ENCODE data around the gene LRFN2.

The LRFN2 gene

DNA sequence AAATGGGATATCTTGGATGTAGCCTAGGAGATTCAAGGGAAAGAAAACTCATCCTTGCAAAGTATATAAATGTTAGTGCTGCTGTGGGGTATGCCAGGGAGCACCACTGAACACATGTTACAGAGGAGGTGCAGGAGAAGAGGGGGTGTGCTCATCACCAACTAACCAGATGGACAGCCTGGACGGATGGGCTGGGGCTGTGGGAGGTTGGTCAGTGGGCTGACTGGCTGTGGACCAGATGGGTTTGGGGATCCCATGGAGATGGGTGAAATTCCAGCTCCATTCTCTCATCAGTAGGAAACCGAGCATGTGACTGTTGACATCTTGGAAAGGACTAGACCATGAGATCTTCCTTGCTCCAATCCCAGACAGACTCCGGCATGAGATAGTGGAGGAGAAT, 201.0 kb downstream of the LRFN2 start:
- no peak for DNase-seq (ENCODE audit: extremely low read depth in 1 of 2, low read depth in 1 of 2)

- no peak for DNase-seq (ENCODE audit: extremely low read depth in 1 of 2, low read depth in 1 of 2)
Measured at GRCh38 chr6:40383348-40384115, 203.6 kb downstream of the LRFN2 start.

- DNase-seq (ENCODE audit: extremely low read depth in 1 of 2, low read depth in 1 of 2): no peak
Measured at GRCh38 chr6:40380271-40380670, 206.9 kb downstream of the LRFN2 start.

- DNase-seq (ENCODE audit: extremely low read depth in 1 of 2, low read depth in 1 of 2): no peak
Measured at GRCh38 chr6:40379811-40380210, 207.4 kb downstream of the LRFN2 start.

DNA sequence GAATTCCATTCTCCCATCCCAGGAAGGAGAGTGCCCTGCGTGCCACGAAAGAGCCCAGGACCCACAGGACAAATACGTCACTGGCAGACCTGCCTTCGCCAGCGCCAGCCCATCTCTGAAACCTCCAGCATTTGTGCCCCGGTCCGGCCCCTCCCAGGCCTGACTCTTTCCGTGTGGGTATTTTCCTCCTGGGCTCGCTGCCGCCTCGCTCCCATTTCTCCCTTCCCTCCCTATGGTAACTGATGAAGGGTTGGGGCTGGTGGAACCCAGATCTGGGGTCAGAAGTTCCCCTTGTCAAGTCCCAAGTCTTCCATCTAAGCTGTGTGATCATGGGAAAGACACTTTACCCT, 208.5 kb downstream of the LRFN2 start:
- DNase-seq (ENCODE audit: extremely low read depth in 1 of 2, low read depth in 1 of 2): no peak

DNA sequence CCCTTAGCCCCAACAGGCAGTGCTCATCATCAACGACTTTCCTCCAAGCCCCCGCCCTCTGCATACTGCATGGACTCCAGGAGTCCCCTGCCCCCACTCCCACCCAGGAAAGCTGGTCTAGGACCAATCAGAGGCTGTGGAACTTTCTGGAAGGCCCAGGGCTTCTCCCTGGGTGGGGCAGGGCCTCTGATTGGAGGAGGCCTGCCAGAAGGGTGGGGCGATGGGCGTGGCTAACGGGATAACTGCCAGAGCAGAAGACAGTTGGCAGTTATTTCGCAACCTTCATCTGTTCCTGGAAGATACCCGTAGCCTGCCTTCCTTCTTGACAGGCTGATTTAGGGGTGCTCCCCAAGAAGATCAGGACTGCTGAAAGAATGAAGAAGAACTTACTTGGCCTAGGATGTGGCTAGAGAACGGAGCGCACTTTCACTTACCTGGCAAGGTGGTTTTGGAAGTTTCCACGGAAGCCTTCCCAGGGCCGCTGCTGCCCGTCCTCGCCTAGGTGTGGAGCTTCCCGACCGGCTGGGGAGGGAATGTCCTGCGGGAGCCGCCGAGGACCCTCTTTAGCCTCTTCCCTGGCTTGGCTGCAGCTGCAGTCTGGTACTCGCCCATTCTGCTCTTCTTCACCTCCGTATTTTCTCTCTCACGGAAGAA, 209.0 kb downstream of the LRFN2 start:
- no peak for DNase-seq (ENCODE audit: extremely low read depth in 1 of 2, low read depth in 1 of 2)

GRCh38 chr6:40377173-40377806, 209.9 kb downstream of the LRFN2 start:
- DNase-seq (ENCODE audit: extremely low read depth in 1 of 2, low read depth in 1 of 2): no peak

- DNase-seq (ENCODE audit: extremely low read depth in 1 of 2, low read depth in 1 of 2): no peak
Measured at GRCh38 chr6:40376113-40376650, 211.0 kb downstream of the LRFN2 start.

DNA sequence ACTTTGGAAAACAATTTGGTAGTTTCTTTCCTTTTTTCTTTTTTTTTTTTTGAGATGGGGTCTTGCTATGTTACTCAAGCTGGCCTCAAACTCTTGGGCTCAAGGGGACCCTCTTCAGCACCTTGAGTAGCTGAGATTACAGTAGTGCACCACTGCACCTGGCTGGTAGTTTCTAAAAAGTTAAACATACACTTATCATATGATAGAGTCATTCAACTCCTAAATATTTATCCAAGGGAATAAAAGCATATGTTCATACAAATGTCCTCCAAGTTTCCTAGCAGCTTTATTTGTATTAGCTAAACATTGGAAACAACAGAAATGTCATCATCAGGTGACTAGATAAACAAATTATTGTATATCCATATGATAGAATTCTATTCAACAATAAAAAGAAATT, 213.9 kb downstream of the LRFN2 start:
- no peak for DNase-seq (ENCODE audit: extremely low read depth in 1 of 2, low read depth in 1 of 2)

DNA sequence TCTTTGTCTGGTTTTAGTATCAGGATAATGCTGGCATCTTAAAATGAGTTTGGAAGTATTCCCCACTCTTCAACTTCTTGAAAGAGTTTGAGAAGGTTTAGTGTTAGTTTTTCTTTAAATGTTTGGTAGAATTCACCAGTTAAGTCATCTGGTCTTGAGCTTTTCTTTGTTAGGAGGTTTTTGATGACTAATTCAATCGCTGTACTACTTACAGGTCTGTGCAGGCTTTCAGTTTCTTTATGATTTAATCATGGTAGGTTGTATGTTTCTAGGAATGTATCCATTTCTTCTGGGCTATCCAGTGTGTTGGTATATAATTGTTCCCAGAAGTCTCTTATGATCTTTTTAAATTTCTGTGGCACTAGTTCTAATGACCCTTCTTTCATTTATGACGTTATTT, 215.5 kb downstream of the LRFN2 start:
- DNase-seq (ENCODE audit: extremely low read depth in 1 of 2, low read depth in 1 of 2): no peak

DNA sequence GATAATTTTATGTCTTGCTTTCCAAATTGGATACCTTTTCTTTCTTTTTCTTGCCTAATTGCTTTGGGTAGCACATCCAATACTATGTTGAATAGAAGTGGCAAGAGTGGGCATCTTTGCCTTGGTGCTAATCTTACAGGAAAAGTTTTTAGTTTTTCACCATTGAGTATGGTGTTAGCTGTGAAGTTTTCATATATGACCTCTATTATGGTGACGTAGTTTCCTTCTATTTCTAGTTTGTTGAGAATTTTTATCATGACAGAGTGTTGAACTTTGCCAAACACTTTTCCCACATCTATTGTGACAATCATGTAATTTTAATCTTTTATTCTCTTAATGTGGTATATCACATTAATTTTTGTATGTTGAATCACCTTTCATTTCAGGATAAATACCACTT, 216.1 kb downstream of the LRFN2 start:
- no peak for DNase-seq (ENCODE audit: extremely low read depth in 1 of 2, low read depth in 1 of 2)

DNA sequence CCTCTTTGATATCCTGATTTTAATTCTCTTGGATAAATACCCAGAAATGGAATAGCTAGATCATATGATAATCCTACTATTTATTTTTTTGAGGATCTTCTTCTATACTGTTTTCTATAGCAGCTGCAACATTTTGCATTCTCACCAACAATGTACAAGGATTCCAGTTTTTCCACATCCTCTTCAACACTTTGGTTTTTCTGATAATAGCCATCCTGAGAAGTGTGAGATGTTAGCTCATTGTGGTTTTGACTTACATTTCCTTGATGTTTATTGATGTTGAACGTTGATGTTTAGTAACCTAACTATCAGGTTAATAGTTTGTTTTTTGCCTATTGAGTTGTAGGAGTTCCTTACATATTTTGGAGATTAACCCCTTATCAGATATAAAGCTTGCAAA, 217.3 kb downstream of the LRFN2 start:
- no peak for DNase-seq (ENCODE audit: extremely low read depth in 1 of 2, low read depth in 1 of 2)

- DNase-seq (ENCODE audit: extremely low read depth in 1 of 2, low read depth in 1 of 2): no peak
Measured at GRCh38 chr6:40369042-40369441, 218.1 kb downstream of the LRFN2 start.

DNA sequence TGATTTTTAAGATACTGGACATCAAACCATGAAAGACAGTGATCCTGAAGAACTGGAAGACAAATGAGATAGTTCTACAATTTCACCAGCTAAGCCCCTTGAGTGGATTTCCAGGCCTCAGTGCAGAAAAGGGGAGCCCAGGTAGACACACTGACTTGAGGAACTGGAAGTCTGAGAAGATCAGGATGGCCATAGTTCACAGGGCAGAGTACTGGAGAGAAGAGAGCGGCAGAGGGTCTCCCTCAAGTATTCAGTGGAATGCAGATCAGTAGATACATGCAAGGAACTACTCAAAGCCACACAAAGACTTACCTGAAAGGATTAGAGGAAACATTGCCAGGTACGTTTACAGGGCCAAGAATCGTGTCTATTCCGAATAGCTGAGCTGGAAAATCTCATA, 224.3 kb downstream of the LRFN2 start:
- no peak for DNase-seq (ENCODE audit: extremely low read depth in 1 of 2, low read depth in 1 of 2)

GRCh38 chr6:40359808-40360207, 227.4 kb downstream of the LRFN2 start:
- DNase-seq (ENCODE audit: extremely low read depth in 1 of 2, low read depth in 1 of 2): no peak

GRCh38 chr6:40358473-40359460, 228.4 kb downstream of the LRFN2 start:
- no peak for DNase-seq (ENCODE audit: extremely low read depth in 1 of 2, low read depth in 1 of 2)

DNA sequence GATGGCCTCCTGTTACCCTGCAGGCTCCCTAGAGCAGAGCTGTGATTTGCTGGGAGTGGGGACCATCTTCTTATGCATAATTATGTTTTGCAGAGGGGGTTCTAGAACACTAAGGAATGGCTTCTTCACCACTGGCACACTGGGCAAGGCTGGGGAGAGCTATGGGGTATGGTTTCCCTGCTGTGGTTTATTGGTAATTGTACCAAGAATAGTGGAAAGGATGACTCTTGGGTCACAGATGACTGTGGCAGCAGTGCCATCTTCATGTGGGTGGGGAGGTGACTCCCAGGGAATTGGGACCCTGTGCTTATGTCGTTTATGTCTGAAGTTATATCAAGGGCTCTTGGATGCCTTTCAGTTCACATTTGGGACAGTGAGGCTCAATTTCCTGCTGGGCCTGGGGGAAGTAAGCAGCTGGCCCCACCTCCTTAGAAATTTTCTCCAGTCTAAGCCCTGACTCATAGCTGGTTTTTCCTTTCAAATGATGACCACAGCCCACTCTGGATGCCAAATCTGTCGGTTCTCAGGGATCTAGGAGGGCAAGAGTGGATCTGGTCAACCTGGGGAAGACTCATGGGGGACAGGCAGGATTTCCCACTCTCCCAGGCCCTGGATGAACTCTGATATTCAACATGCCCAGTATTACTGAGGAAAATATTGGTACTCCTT, 230.8 kb downstream of the LRFN2 start:
- DNase-seq (ENCODE audit: extremely low read depth in 1 of 2, low read depth in 1 of 2): no peak

DNA sequence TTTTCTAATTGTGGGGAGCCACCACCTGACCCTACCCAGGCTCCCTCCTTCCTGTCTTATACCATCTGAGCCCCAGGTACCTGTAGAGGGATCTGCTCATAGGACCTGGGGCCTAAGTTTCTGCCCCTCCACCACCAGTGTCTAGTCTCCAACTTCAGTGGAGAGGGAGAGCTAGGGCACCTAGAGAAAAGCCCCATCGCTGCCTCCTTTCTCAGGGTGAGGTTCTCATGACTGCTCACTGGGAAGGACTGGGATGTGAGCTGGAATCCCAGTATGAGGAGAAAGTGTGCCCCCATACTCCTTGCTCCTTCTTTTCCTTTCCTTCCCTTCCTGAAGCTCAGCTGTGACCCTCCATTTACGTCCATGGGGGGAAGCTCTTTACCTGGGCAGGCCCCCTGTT, 231.6 kb downstream of the LRFN2 start:
- DNase-seq (ENCODE audit: extremely low read depth in 1 of 2, low read depth in 1 of 2): no peak

DNA sequence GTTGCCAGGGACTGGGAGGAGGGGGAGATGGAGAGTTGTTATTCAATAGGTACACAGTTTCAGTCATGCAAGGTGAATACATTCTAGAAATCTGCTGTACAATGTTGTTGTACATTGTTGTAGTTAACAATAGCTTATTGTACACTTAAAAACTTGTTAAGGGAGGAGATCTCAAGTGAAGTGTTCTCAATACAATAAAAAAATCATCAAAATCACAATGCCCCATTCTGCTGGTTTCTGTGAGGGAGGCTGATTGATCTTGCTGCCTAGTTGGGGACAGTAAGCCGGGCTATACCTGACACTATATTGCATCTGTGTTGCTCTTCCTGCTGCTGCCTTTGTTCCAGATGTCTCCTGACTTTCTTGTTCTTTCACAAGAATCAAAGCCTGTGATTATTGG, 232.1 kb downstream of the LRFN2 start:
- DNase-seq (ENCODE audit: extremely low read depth in 1 of 2, low read depth in 1 of 2): no peak

DNA sequence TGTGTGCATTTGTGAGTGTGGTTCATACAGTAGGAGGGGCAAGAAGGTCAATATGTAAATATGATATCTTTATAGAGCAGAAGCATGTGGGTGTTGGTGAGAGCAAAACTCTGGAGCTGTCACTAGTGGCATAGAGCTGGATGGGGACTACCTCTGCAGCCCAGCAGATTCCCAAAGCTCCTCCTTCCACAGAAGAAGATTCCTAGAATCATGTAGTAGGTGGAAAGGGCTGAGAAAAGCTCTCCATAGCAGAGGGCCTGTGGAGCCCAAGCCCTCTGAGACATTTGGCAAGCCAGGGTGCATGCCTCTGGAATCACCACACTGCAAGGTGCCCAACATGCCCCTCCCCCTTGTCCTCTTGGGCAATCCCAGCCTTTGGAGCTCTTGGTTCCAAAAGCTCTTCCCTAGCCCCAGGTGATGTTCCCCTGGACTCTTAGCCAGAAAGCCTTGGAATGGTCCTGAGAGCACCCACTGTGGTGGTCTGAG, 233.2 kb downstream of the LRFN2 start:
- DNase-seq (ENCODE audit: extremely low read depth in 1 of 2, low read depth in 1 of 2): no peak
